Keratinocyte (primary cell): ENCODE results near the gene S100A7. TPM values are rescaled to one million over a fixed set of nuclear protein-coding genes. Genes with fewer than 3 reads are reported as not detected.

Experiments
- DNase-seq: peaks from one replicate; pipeline ENCODE4 v3.0.0-alpha.2; 2011; ENCODE audit warnings: low read depth, missing footprints, low spot score
- FAIRE-seq: peaks from 2 replicates; lab custom pipeline; 2011; peaks lifted over from hg19 to GRCh38; lab: Jason Lieb, UNC
- H2AFZ ChIP-seq: 2 replicates; pipeline ENCODE4 v1.6.0; 2012; ENCODE audit warnings: low read length, control low read depth, inconsistent platforms; ENCODE audit not compliant: control insufficient read depth
- H3K27ac ChIP-seq: 2 replicates; pipeline ENCODE4 v1.5.1; 2011; ENCODE audit warnings: low read length; ENCODE audit not compliant: control insufficient read depth, insufficient read depth
- H3K27me3 ChIP-seq: 3 replicates; pipeline ENCODE4 v1.6.0; 2011; ENCODE audit warnings: low read length; ENCODE audit not compliant: control insufficient read depth, insufficient read depth; ENCODE audit errors: extremely low read depth
- H3K36me3 ChIP-seq, 2 experiments: 2 replicates in 1 of 2; 3 replicates in 1 of 2; pipeline ENCODE4 v1.5.1; 2011; ENCODE audit warnings: low read length in 2 of 2, mild to moderate bottlenecking in 1 of 2; ENCODE audit not compliant: control insufficient read depth in 2 of 2, insufficient read depth in 2 of 2; ENCODE audit errors: extremely low read depth in 1 of 2
- H3K4me1 ChIP-seq: 3 replicates; pipeline ENCODE4 v1.5.1; 2011; ENCODE audit warnings: low read length; ENCODE audit not compliant: control insufficient read depth, insufficient read depth; ENCODE audit errors: extremely low read depth
- H3K4me2 ChIP-seq: 3 replicates; pipeline ENCODE4 v1.6.0; 2011; ENCODE audit warnings: low read depth, low read length; ENCODE audit not compliant: control insufficient read depth, insufficient read depth; ENCODE audit errors: extremely low read depth
- H3K4me3 ChIP-seq, 3 experiments: fragments of 200-600 bp in 1 of 3; sonication (generic) in 1 of 3; 2 replicates in 2 of 3; 3 replicates in 1 of 3; pipeline ENCODE4 v1.5.1; 2011 to 2016; ENCODE audit warnings: low read length in 3 of 3, mild to moderate bottlenecking in 3 of 3, control low read depth in 2 of 3, inconsistent platforms in 1 of 3, low read depth in 1 of 3, mixed read lengths in 1 of 3, mixed run types in 1 of 3, moderate library complexity in 1 of 3; ENCODE audit not compliant: control insufficient read depth in 2 of 3, insufficient read depth in 2 of 3; ENCODE audit errors: extremely low read depth in 1 of 3
- H3K79me2 ChIP-seq: 2 replicates; pipeline ENCODE4 v1.6.0; 2012; ENCODE audit warnings: low read length; ENCODE audit not compliant: control insufficient read depth, insufficient read depth
- H3K9ac ChIP-seq: 3 replicates; pipeline ENCODE4 v1.6.0; 2011; ENCODE audit warnings: low read length; ENCODE audit not compliant: control insufficient read depth, insufficient read depth; ENCODE audit errors: extremely low read depth
- H3K9me1 ChIP-seq: 3 replicates; pipeline ENCODE4 v1.6.0; 2011; ENCODE audit warnings: low read length; ENCODE audit not compliant: control insufficient read depth, insufficient read depth; ENCODE audit errors: extremely low read depth
- H3K9me3 ChIP-seq: 2 replicates; pipeline ENCODE4 v1.5.1; 2012; ENCODE audit warnings: low read depth, low read length; ENCODE audit not compliant: control insufficient read depth
- H4K20me1 ChIP-seq: 3 replicates; pipeline ENCODE4 v1.6.0; 2011; ENCODE audit warnings: low read length; ENCODE audit not compliant: control insufficient read depth, insufficient read depth; ENCODE audit errors: extremely low read depth
- EZH2 ChIP-seq: IDR thresholded peaks from one replicate; pipeline ENCODE4 v1.6.1; 2012; ENCODE audit warnings: inconsistent platforms, mild to moderate bottlenecking, low read length, moderate library complexity
- dilution Hi-C: fragments of 300-500 bp; cut with MboI; formaldehyde crosslinking; loops from one replicate; pipeline ENCODE4 v1.7.0; 2020; ENCODE audit warnings: low sequenced_read_pairs; ENCODE audit not compliant: extremely low pct_ligation_motif_present
- polyA plus RNA-seq, 5 experiments: library from polyadenylated mRNA; depleted of rRNA in 3 of 5; stranded (reverse) in 3 of 5; stranded (forward) in 1 of 5; unstranded in 1 of 5; fragments of >200 nt; gene quantifications; 1 replicate in 1 of 5; 2 replicates in 3 of 5; 3 replicates in 1 of 5; pipeline versions ENCODE4 v1.2.1 to v1.2.3, GENCODE V29; 2011 to 2012; ENCODE audit warnings: missing spikeins in 2 of 5, low read depth in 1 of 5, low replicate concordance in 1 of 5
- TF ChIP-seq, protein P1 (sequence below), 3 experiments: IDR thresholded peaks in 1 of 3; conservative IDR thresholded peaks in 1 of 3; optimal IDR thresholded peaks in 1 of 3; 2 replicates in 2 of 3; 3 replicates in 1 of 3; pipeline versions ENCODE3 to v1.5.1; 2011; ENCODE audit warnings: low read length in 3 of 3, mild to moderate bottlenecking in 3 of 3, moderate library complexity in 2 of 3, control low read depth in 1 of 3, inconsistent platforms in 1 of 3; ENCODE audit not compliant: insufficient read depth in 2 of 3; ENCODE audit errors: extremely low read depth in 1 of 3

The S100A7 gene
- polyA plus RNA-seq, 1 donor (not counting 4 experiments of a cell fraction or from before 2014, with no cell fraction given), result 31.2 TPM

DNA sequence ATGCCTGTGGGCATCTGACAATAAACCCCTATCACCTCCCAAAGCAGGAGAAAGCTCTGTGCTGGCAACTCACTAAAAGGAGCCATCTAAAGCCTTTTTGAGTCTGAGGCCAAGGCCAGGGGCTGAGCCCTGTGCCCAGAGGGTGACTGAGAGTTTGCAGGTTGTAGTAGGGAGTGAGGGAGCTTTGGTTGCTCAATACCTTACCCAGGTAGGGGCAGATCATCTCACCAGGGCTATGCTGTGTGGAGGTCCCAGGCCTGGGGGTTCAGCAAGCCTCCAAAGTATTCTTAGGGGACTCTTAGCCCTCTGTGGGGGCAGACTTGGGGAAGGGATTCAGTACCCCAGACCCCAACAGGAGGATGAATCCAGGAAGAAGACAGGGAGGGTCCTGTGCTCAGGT, 21.2 kb downstream of the S100A7 start:
- Histone ChIP-seq H3K9me1 (no peaks in the 10 kb centered on the region), H3K27ac (no peak overlapping the region), H3K4me3 (no peak overlapping the region), H3K9me3 (no peaks in the 10 kb centered on the region), H3K9ac (no peak overlapping the region), H4K20me1 (no peaks in the 10 kb centered on the region), H3K79me2 (no peaks in the 10 kb centered on the region), H3K4me2 (no peak overlapping the region), H3K27me3 (peaks cover 22% of the 10 kb centered on the region), H3K36me3 (no peaks in the 10 kb centered on the region), H3K4me1 (no peaks in the 10 kb centered on the region), H2AFZ (no peak overlapping the region)
- TF ChIP-seq EZH2, result no peak
- TF ChIP-seq, protein P1, sequence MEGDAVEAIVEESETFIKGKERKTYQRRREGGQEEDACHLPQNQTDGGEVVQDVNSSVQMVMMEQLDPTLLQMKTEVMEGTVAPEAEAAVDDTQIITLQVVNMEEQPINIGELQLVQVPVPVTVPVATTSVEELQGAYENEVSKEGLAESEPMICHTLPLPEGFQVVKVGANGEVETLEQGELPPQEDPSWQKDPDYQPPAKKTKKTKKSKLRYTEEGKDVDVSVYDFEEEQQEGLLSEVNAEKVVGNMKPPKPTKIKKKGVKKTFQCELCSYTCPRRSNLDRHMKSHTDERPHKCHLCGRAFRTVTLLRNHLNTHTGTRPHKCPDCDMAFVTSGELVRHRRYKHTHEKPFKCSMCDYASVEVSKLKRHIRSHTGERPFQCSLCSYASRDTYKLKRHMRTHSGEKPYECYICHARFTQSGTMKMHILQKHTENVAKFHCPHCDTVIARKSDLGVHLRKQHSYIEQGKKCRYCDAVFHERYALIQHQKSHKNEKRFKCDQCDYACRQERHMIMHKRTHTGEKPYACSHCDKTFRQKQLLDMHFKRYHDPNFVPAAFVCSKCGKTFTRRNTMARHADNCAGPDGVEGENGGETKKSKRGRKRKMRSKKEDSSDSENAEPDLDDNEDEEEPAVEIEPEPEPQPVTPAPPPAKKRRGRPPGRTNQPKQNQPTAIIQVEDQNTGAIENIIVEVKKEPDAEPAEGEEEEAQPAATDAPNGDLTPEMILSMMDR (optimal IDR thresholded peaks at IDR 0.05 in 1 of 3, IDR thresholded peaks at IDR 0.05 in 1 of 3, conservative IDR thresholded peaks at IDR 0.05 in 1 of 3; ENCODE audit: extremely low read depth in 1 of 3, insufficient read depth in 2 of 3, low read length in 3 of 3), result no peak
- no peak for DNase-seq
- FAIRE-seq, result no peak
- dilution Hi-C loops, result no loop called here

DNA sequence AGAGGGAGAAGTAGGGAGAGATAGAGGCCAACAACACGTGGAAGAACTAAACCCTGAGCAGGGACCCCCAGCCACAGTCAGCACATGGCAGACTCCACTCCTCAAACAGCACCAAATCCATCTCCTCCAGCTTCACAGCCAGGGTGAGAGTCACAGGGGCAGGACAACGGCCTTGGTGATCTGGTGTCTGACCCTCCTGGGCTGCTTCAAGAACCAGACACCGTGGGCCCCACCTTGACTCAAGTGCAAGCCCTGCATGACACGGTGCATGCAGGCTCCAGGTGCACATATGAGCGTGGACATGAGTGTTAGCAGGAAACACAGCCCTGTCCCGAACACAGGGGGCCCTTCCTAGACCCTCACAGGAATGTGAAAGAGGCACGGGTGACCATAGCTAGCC, 21.9 kb downstream of the S100A7 start:
- Histone ChIP-seq H3K4me3 (no peak overlapping the region), H3K4me2 (no peak overlapping the region), H3K9me3 (no peaks in the 10 kb centered on the region), H3K4me1 (no peaks in the 10 kb centered on the region), H3K27ac (no peak overlapping the region), H4K20me1 (no peaks in the 10 kb centered on the region), H3K79me2 (no peaks in the 10 kb centered on the region), H3K9ac (no peak overlapping the region), H3K9me1 (no peaks in the 10 kb centered on the region), H3K36me3 (no peaks in the 10 kb centered on the region), H2AFZ (no peak overlapping the region), H3K27me3 (peaks cover 16% of the 10 kb centered on the region)
- TF ChIP-seq EZH2, result no peak
- TF ChIP-seq, protein P1 (optimal IDR thresholded peaks at IDR 0.05 in 1 of 3, IDR thresholded peaks at IDR 0.05 in 1 of 3, conservative IDR thresholded peaks at IDR 0.05 in 1 of 3; ENCODE audit: extremely low read depth in 1 of 3, insufficient read depth in 2 of 3, low read length in 3 of 3), result no peak
- dilution Hi-C loops, result no loop called here
- DNase-seq, result no peak
- FAIRE-seq, result no peak
